Measurements from ENCODE around the gene PDLIM1. TPM values are rescaled to one million over a fixed set of nuclear protein-coding genes. Genes with fewer than 3 reads are reported as not detected.

PDLIM1 gene
- polyA plus RNA-seq, 6 donors from 2014 or later: 348 to 523 (median 419) TPM

- Mint-ChIP-seq H3K4me1 (peaks cover 5 to 12% (median 10%) of the 10 kb centered on the region in 3 donors), H3K27me3 (no peaks in the 10 kb centered on the region), H3K9me3 (no peaks in the 10 kb centered on the region), H3K4me3 (no peak overlapping the region), H3K27ac (peak overlapping the region in 2 of 6 donors; percentile 45 to 68), H3K36me3 (no peaks in the 10 kb centered on the region)
- ATAC-seq (ENCODE audit: low read depth in 2 of 2) (no peak), DNase-seq (no peak)
Observed at GRCh38 chr10:95327367-95327766, 36.6 kb upstream of the PDLIM1 start.

DNA sequence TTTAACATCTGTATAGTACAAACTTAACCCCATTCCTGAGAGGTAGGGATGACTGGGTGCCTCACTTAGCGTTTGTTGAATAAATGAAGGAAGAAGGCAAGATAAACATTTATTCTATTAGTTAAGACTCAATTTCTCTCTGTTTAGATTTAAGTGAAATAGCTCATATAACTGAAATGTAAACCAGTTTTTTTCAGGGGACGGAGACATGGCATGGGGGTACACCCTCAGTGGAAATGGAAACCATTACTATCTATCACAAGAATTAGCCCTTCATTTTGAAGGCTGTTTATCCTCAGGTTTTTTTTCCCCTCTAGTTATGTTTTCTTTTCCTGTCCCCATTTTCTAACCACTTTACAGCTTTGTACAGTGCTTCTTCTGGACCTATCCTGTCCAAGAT lies 35.6 kb upstream of the PDLIM1 start:
- DNase-seq: no peak
- H3K4me3 Mint-ChIP-seq: no peak overlapping the region
- H3K36me3 Mint-ChIP-seq: no peaks in the 10 kb centered on the region
- ATAC-seq (ENCODE audit: low read depth in 2 of 2): no peak
- no peak overlapping the region for H3K27ac Mint-ChIP-seq
- peaks cover 5 to 12% (median 10%) of the 10 kb centered on the region in 3 donors for H3K4me1 Mint-ChIP-seq
- H3K9me3 Mint-ChIP-seq: no peaks in the 10 kb centered on the region
- no peaks in the 10 kb centered on the region for H3K27me3 Mint-ChIP-seq

GRCh38 chr10:95325863-95326262 lies 35.1 kb upstream of the PDLIM1 start:
- H3K4me1 Mint-ChIP-seq: peaks cover 5 to 12% (median 10%) of the 10 kb centered on the region in 3 donors
- DNase-seq (no peak), ATAC-seq (ENCODE audit: low read depth in 2 of 2) (no peak)
- no peak overlapping the region for H3K27ac Mint-ChIP-seq
- no peak overlapping the region for H3K4me3 Mint-ChIP-seq
- H3K27me3 Mint-ChIP-seq: no peaks in the 10 kb centered on the region
- H3K36me3 Mint-ChIP-seq: peaks cover 0 to 2% of the 10 kb centered on the region in 2 donors
- H3K9me3 Mint-ChIP-seq: no peaks in the 10 kb centered on the region

GRCh38 chr10:95324436-95325268 lies 33.8 kb upstream of the PDLIM1 start:
- H3K9me3 Mint-ChIP-seq: peaks cover 0 to 1% (median 0%) of the 10 kb centered on the region in 7 donors
- ATAC-seq (ENCODE audit: low read depth in 2 of 2) (no peak), DNase-seq (no peak)
- no peaks in the 10 kb centered on the region for H3K27me3 Mint-ChIP-seq
- peaks cover 9 to 24% (median 10%) of the 10 kb centered on the region in 3 donors for H3K4me1 Mint-ChIP-seq
- peak overlapping the region in 1 of 6 donors; percentile 95 for H3K27ac Mint-ChIP-seq
- H3K4me3 Mint-ChIP-seq: peak overlapping the region in 2 of 8 donors; percentile 15 to 16
- peaks cover 0 to 8% of the 10 kb centered on the region in 2 donors for H3K36me3 Mint-ChIP-seq

DNA sequence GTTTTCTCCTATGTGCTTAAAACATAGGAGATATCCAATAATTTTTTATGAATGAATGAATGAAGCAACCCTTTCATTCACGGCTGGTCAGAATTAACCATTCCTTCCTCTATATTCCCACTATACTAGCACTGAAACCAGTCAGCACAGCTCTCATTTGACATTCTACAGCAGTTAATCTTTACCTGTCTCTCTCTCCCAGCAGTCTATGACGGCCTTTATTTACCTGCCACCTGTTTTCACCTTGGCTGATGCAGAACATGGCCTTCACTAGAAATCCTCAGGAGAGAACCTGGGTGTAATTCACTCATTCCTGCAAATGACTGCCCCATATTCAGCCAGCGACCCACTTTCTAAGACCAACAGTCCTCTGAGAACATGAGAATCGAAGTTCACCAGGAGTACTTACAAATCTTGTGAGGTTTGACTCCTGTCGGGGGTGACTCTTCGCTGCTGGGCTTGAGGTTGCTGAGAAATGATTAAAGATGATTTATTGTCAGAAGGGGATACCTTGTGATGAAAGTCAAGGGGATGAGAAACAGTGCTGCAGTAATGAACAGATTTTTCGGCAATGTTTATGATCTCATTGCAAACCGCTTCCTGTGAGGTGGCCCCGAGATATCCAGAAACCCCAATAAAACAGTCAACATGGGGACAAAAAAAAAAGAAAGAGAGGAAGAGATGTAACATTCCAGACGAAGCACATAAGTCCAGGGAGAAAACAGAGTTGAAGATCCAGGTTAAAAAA lies 30.9 kb upstream of the PDLIM1 start:
- Mint-ChIP-seq H3K27ac (peak overlapping the region in 1 of 6 donors; percentile 63), H3K4me3 (peak overlapping the region in 1 of 8 donors; percentile 44), H3K4me1 (peaks cover 9 to 24% (median 10%) of the 10 kb centered on the region in 3 donors), H3K27me3 (no peaks in the 10 kb centered on the region), H3K9me3 (peaks cover 0 to 1% (median 0%) of the 10 kb centered on the region in 7 donors), H3K36me3 (peaks cover 0 to 8% of the 10 kb centered on the region in 2 donors)
- DNase-seq: no peak
- ATAC-seq (ENCODE audit: low read depth in 2 of 2): no peak

- Mint-ChIP-seq H3K9me3 (peaks cover 0 to 1% (median 0%) of the 10 kb centered on the region in 7 donors), H3K4me1 (peaks cover 9 to 21% (median 10%) of the 10 kb centered on the region in 3 donors), H3K36me3 (peaks cover 0 to 8% of the 10 kb centered on the region in 2 donors), H3K27ac (no peak overlapping the region), H3K4me3 (no peak overlapping the region), H3K27me3 (no peaks in the 10 kb centered on the region)
- no peak for ATAC-seq (ENCODE audit: low read depth in 2 of 2)
- DNase-seq: no peak
Observed at GRCh38 chr10:95319239-95319638, 28.4 kb upstream of the PDLIM1 start.

GRCh38 chr10:95315509-95315908 lies 24.7 kb upstream of the PDLIM1 start:
- ATAC-seq (ENCODE audit: low read depth in 2 of 2) (no peak), DNase-seq (no peak)
- Mint-ChIP-seq H3K27me3 (no peaks in the 10 kb centered on the region), H3K4me3 (no peak overlapping the region), H3K4me1 (peaks cover 7 to 15% (median 9%) of the 10 kb centered on the region in 3 donors), H3K27ac (no peak overlapping the region), H3K36me3 (peaks cover 0 to 5% of the 10 kb centered on the region in 2 donors), H3K9me3 (peaks cover 0 to 3% (median 0%) of the 10 kb centered on the region in 7 donors)

DNA sequence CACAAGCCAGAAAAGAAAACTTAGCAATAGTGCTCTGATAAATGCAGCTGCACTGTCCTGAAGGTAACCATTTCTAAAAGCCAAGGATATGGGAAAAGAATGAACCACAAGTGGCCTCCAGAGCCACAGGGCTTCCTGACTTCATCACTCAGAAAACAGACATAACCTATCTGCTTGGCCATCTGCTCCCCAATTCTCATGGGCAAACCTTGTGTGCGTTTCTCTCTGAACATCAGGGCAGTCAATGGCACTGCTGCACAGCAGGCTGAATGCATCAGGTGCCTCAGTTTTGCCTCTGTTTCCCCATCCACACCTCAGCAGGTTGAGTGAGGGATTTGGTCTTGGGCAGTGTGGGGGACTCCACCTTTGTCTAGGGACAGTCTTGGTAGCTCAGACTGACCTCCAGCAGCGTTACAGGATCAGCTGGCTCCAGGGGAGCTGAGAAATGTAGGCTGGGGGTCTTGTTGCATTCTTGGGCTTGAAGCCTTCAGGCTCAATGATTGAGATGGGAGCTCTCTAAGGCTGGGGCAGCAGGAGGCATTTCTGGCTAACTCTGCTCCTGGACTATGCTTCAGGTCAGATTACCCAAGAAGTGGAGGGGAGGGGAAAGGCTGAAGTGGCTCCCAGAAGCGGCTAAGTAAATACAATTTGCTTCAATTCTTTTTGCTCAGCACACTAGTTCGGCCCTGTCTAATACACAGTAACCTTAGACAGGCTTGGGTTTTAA lies 23.6 kb upstream of the PDLIM1 start:
- peaks cover 0 to 9% of the 10 kb centered on the region in 2 donors for H3K36me3 Mint-ChIP-seq
- H3K27ac Mint-ChIP-seq: peak overlapping the region in 1 of 6 donors; percentile 56
- H3K27me3 Mint-ChIP-seq: no peaks in the 10 kb centered on the region
- H3K4me3 Mint-ChIP-seq: no peak overlapping the region
- H3K4me1 Mint-ChIP-seq: peaks cover 18 to 20% (median 19%) of the 10 kb centered on the region in 3 donors
- ATAC-seq (ENCODE audit: low read depth in 2 of 2) (no peak), DNase-seq (no peak)
- peaks cover 0 to 8% (median 0%) of the 10 kb centered on the region in 7 donors for H3K9me3 Mint-ChIP-seq

- Mint-ChIP-seq H3K4me3 (no peak overlapping the region), H3K4me1 (peaks cover 29 to 30% (median 30%) of the 10 kb centered on the region in 3 donors), H3K27ac (no peak overlapping the region), H3K9me3 (peaks cover 0 to 8% (median 0%) of the 10 kb centered on the region in 7 donors), H3K36me3 (peaks cover 0 to 9% of the 10 kb centered on the region in 2 donors), H3K27me3 (no peaks in the 10 kb centered on the region)
- DNase-seq: no peak
- ATAC-seq (ENCODE audit: low read depth in 2 of 2): no peak
Observed at GRCh38 chr10:95312986-95313495, 22.2 kb upstream of the PDLIM1 start.

GRCh38 chr10:95312257-95312656 lies 21.5 kb upstream of the PDLIM1 start:
- H3K4me1 Mint-ChIP-seq: peaks cover 29 to 34% (median 30%) of the 10 kb centered on the region in 3 donors
- peaks cover 0 to 8% (median 0%) of the 10 kb centered on the region in 7 donors for H3K9me3 Mint-ChIP-seq
- peak overlapping the region in 2 of 8 donors; percentile 23 to 31 for H3K4me3 Mint-ChIP-seq
- no peaks in the 10 kb centered on the region for H3K27me3 Mint-ChIP-seq
- DNase-seq (no peak), ATAC-seq (ENCODE audit: low read depth in 2 of 2) (no peak)
- peaks cover 0 to 9% of the 10 kb centered on the region in 2 donors for H3K36me3 Mint-ChIP-seq
- H3K27ac Mint-ChIP-seq: peak overlapping the region in 1 of 6 donors; percentile 71

DNA sequence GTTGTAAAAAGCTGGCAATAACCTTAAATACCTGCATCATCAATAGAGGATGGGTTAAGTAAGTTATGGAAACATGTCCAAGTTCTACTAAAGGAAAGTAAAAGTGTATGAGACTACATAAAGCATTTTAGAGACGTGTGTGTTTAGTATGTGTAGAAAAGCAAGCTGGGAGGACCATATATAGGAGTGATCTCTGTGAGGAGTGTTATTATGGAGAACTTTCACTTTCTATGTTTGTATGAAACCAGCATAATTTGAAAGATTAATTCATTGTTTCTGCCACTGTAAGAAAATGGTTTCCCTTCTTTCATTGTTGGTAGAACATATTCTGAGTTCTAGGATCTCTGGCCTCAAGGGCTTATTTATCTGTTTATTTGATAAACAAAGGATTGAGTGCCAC lies 19.2 kb upstream of the PDLIM1 start:
- DNase-seq (no peak), ATAC-seq (ENCODE audit: low read depth in 2 of 2) (peak; percentile 72 to 81)
- Mint-ChIP-seq H3K4me3 (peak overlapping the region; percentile 29 to 84 (median 77)), H3K27ac (peak overlapping the region; percentile 83 to 94 (median 92)), H3K9me3 (peaks cover 0 to 8% (median 0%) of the 10 kb centered on the region in 7 donors), H3K27me3 (no peaks in the 10 kb centered on the region), H3K36me3 (peaks cover 0 to 9% of the 10 kb centered on the region in 2 donors), H3K4me1 (peaks cover 29 to 35% (median 34%) of the 10 kb centered on the region in 3 donors)

DNA sequence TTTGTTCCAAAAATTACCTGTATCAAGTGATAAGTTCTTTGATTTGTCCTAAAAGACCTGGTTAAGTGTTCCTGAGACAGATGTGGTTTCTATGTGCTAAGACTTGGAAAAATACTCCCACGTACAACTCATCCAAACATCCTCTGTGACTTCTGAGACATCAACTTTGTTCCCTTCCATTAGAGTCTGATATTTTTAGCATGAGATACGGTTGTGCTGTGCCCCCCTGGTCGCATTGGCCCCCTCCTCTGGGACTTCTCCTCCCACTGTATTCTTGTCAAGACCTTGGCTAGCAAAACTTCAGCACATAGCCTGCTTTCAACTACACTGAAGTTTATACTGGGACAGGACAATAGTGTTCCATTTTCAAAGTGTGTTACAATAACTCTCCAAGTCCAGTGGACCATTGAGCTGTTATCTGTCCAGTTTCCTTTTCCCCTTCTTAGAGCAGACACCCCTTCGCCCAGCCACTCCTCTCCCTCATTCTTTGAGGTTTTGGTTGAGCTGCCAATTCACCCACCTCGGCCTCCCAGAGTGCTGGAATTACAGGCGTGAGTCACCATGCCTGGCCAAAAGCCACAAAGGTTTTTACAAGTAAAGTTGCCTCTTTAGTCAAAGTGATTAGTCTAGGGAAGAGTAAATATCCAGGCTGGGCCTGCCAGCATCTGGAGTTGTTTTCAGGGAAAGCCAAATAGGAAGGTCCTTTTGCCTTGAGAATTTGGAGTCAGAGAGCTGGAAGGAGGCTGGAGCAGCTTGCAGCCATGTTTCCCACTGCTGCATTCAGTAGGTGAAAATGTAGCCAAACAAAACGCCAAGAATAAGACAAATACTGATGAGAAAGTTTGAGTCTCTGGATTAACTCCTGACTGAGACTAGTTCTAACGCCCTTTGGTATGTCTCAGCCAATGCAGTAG lies 17.8 kb upstream of the PDLIM1 start:
- Mint-ChIP-seq H3K27ac (peak overlapping the region in 4 of 6 donors; percentile 27 to 78 (median 58)), H3K27me3 (no peaks in the 10 kb centered on the region), H3K4me3 (no peak overlapping the region), H3K36me3 (peaks cover 0 to 9% of the 10 kb centered on the region in 2 donors), H3K9me3 (peaks cover 0 to 8% (median 0%) of the 10 kb centered on the region in 7 donors), H3K4me1 (peaks cover 29 to 35% (median 34%) of the 10 kb centered on the region in 3 donors)
- DNase-seq: no peak
- ATAC-seq (ENCODE audit: low read depth in 2 of 2): no peak

Data from naive B cell (primary cell).